Keratinocyte (primary cell): Measurements from ENCODE around the gene KLHL34.

Experiments used
- CTCF ChIP-seq, 3 experiments: IDR thresholded peaks in 1 of 3; conservative IDR thresholded peaks in 1 of 3; optimal IDR thresholded peaks in 1 of 3; 2 replicates in 2 of 3; 3 replicates in 1 of 3; pipeline versions ENCODE3 to v1.5.1; 2011; ENCODE audit warnings: low read length in 3 of 3, mild to moderate bottlenecking in 3 of 3, moderate library complexity in 2 of 3, control low read depth in 1 of 3, inconsistent platforms in 1 of 3; ENCODE audit not compliant: insufficient read depth in 2 of 3; ENCODE audit errors: extremely low read depth in 1 of 3
- EZH2 ChIP-seq: IDR thresholded peaks from one replicate; pipeline ENCODE4 v1.6.1; 2012; ENCODE audit warnings: inconsistent platforms, mild to moderate bottlenecking, low read length, moderate library complexity

- TF ChIP-seq CTCF (optimal IDR thresholded peaks at IDR 0.05 in 1 of 3, IDR thresholded peaks at IDR 0.05 in 1 of 3, conservative IDR thresholded peaks at IDR 0.05 in 1 of 3; ENCODE audit: extremely low read depth in 1 of 3, insufficient read depth in 2 of 3, low read length in 3 of 3): no peak
- TF ChIP-seq EZH2: no peak
Observed at GRCh38 chrX:21700275-21700674, 42.1 kb upstream of the KLHL34 start.
